Measurements from ENCODE around the gene LPCAT3.

GRCh38 chr12:7058850-7059395, 40.6 kb upstream of the LPCAT3 start:
- TF ChIP-seq CTCF (conservative IDR thresholded peaks at IDR 0.05; ENCODE audit: low read length), result no peak
- TF ChIP-seq EZH2phosphoT487 (IDR thresholded peaks at IDR 0.05; ENCODE audit: borderline replicate concordance), result no peak
